ENCODE measurements around the gene IL2RA. TPM values are rescaled to one million over a fixed set of nuclear protein-coding genes. Genes with fewer than 3 reads are reported as not detected.

IL2RA gene
- total and polyA plus RNA-seq, 7 experiments from 2014 or later = 0.85 to 266 (median 3.3) TPM

DNA sequence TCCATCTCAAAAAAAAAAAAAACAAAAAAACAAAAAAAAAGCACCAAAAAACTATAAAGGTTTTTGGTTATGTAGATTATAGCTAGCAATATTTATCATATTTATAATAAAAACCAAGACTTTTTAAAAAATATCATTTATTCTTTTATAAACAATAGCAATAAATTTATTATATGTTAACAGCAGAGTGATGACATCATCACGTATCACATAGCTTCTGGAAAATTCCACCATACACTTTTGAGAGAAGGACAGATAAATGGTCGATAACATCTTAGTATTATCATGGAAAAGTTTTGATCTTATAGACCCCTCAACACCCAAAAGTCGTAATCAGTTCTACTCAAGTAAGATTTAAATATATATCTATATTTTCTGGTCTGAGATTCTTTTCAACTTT lies 51.6 kb downstream of the IL2RA start:
- H3K36me3 Mint-ChIP-seq = peaks cover 0 to 52% (median 0%) of the 10 kb centered on the region in 5 donors
- H3K9me3 ChIP-seq (ENCODE audit: control insufficient read depth in 2 of 3, low read length in 3 of 3) = peaks cover 0 to 4% (median 0%) of the 10 kb centered on the region in 3 experiments
- no peak overlapping the region for H3K4me3 ChIP-seq (ENCODE audit: low read length)
- DNase-seq (no peak), ATAC-seq (no peak)
- H3K27me3 ChIP-seq (ENCODE audit: control insufficient read depth in 2 of 2, insufficient read depth in 2 of 2, low read length in 2 of 2) = no peaks in the 10 kb centered on the region
- H3K4me3 Mint-ChIP-seq = no peak overlapping the region
- CTCF ChIA-PET = interaction anchor here (0.8 to 1.7 kb wide), 6 partner anchors 35 to 77 kb away, joined by 3 to 9 read pairs (median 3); no protein-coding TSS in a partner anchor
- intact Hi-C loops (cut with micrococcal nuclease) = loop anchor here (5.0 to 10.0 kb wide), 3 partner anchors 33 to 392 kb away; partner anchors contain the start of genes IL15RA (in 1 of the 2) and PFKFB3 (in 1 of the 2)
- H3K27ac Mint-ChIP-seq = no peak overlapping the region
- no peaks in the 10 kb centered on the region for H3K36me3 ChIP-seq (ENCODE audit: control insufficient read depth in 2 of 3, insufficient read depth in 3 of 3, low read length in 3 of 3)
- H3K4me1 ChIP-seq (ENCODE audit: control insufficient read depth in 2 of 2, insufficient read depth in 2 of 2, low read length in 2 of 2) = peaks cover 9 to 15% of the 10 kb centered on the region in 2 donors
- H3K27ac ChIP-seq (ENCODE audit: low read depth, low read length) = no peak overlapping the region
- POLR2A ChIA-PET = interaction anchor here (1.0 kb wide), 1 partner anchor 73 kb away, joined by 3 read pairs; no protein-coding TSS in a partner anchor
- H3K27me3 Mint-ChIP-seq = peaks cover 0 to 4% (median 0%) of the 10 kb centered on the region in 5 donors
- H3K9me3 Mint-ChIP-seq = peaks cover 0 to 15% (median 0%) of the 10 kb centered on the region in 11 donors
- peaks cover 3 to 33% (median 16%) of the 10 kb centered on the region in 7 donors for H3K4me1 Mint-ChIP-seq

- H3K9me3 ChIP-seq (ENCODE audit: control insufficient read depth in 2 of 3, low read length in 3 of 3) = peaks cover 0 to 4% (median 0%) of the 10 kb centered on the region in 3 experiments
- H3K27ac Mint-ChIP-seq = no peak overlapping the region
- no peak overlapping the region for H3K4me3 Mint-ChIP-seq
- H3K9me3 Mint-ChIP-seq = peaks cover 0 to 15% (median 0%) of the 10 kb centered on the region in 11 donors
- ChIA-PET POLR2A (interaction anchor here (0.6 kb wide), 1 partner anchor 120 kb away, joined by 3 read pairs; the partner anchor contains the start of genes ANKRD16 and FBH1), CTCF (interaction anchor here (0.8 to 1.7 kb wide), 5 partner anchors 37 to 77 kb away, joined by 3 to 9 read pairs (median 3); no protein-coding TSS in a partner anchor)
- intact Hi-C loops (cut with micrococcal nuclease) = loop anchor here (5.0 to 10.0 kb wide), 3 partner anchors 33 to 392 kb away; partner anchors contain the start of genes IL15RA (in 1 of the 2) and PFKFB3 (in 1 of the 2)
- ATAC-seq = no peak
- H3K36me3 Mint-ChIP-seq = peaks cover 0 to 51% (median 0%) of the 10 kb centered on the region in 5 donors
- H3K4me3 ChIP-seq (ENCODE audit: low read length) = no peak overlapping the region
- no peaks in the 10 kb centered on the region for H3K36me3 ChIP-seq (ENCODE audit: control insufficient read depth in 2 of 3, insufficient read depth in 3 of 3, low read length in 3 of 3)
- peaks cover 0 to 8% (median 0%) of the 10 kb centered on the region in 5 donors for H3K27me3 Mint-ChIP-seq
- peaks cover 9 to 12% of the 10 kb centered on the region in 2 donors for H3K4me1 ChIP-seq (ENCODE audit: control insufficient read depth in 2 of 2, insufficient read depth in 2 of 2, low read length in 2 of 2)
- no peaks in the 10 kb centered on the region for H3K27me3 ChIP-seq (ENCODE audit: control insufficient read depth in 2 of 2, insufficient read depth in 2 of 2, low read length in 2 of 2)
- H3K27ac ChIP-seq (ENCODE audit: low read depth, low read length) = no peak overlapping the region
- DNase-seq = no peak
- H3K4me1 Mint-ChIP-seq = peaks cover 4 to 28% (median 12%) of the 10 kb centered on the region in 7 donors
These were observed 52.2 kb downstream of the IL2RA start for GRCh38 chr10:6009961-6010360.

DNA sequence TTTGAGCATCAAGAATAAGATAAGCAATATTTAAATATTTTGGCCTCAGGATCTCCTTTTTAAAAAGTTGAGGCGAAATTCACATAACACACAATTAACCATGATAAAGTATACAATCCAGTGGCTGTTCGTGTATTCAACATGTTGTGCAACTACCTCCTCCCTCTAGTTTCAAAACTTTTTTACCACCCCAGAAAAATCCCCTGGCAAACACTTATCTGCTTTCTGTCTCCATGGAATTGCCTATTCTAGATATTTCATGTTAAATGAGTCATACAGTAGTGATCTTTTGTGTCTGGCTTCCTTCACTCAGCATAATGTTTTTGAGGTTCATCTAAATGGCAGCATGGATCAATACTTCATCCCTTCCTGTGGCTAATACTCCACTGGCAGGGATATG lies 53.0 kb downstream of the IL2RA start:
- H3K9me3 Mint-ChIP-seq = peaks cover 0 to 15% (median 0%) of the 10 kb centered on the region in 11 donors
- CTCF ChIA-PET = no interaction called here

GRCh38 chr10:6008497-6009142 lies 53.5 kb downstream of the IL2RA start:
- H3K27ac ChIP-seq (ENCODE audit: low read depth, low read length) = no peak overlapping the region
- Mint-ChIP-seq H3K4me1 (peaks cover 0 to 27% (median 4%) of the 10 kb centered on the region in 7 donors), H3K9me3 (peaks cover 0 to 15% (median 0%) of the 10 kb centered on the region in 11 donors), H3K27me3 (peaks cover 0 to 16% (median 0%) of the 10 kb centered on the region in 5 donors), H3K36me3 (peaks cover 0 to 51% (median 0%) of the 10 kb centered on the region in 5 donors), H3K27ac (no peak overlapping the region), H3K4me3 (no peak overlapping the region)
- no peak overlapping the region for H3K4me3 ChIP-seq (ENCODE audit: low read length)
- H3K9me3 ChIP-seq (ENCODE audit: control insufficient read depth in 2 of 3, low read length in 3 of 3) = peaks cover 0 to 4% (median 0%) of the 10 kb centered on the region in 3 experiments
- no peaks in the 10 kb centered on the region for H3K4me1 ChIP-seq (ENCODE audit: control insufficient read depth in 2 of 2, insufficient read depth in 2 of 2, low read length in 2 of 2)
- no peaks in the 10 kb centered on the region for H3K27me3 ChIP-seq (ENCODE audit: control insufficient read depth in 2 of 2, insufficient read depth in 2 of 2, low read length in 2 of 2)
- ChIA-PET POLR2A (no interaction called here), CTCF (no interaction called here)
- no peak for DNase-seq
- intact Hi-C loops (cut with micrococcal nuclease) = no loop called here
- no peak for ATAC-seq
- H3K36me3 ChIP-seq (ENCODE audit: control insufficient read depth in 2 of 3, insufficient read depth in 3 of 3, low read length in 3 of 3) = no peaks in the 10 kb centered on the region

More for the DNA sequence above, 53.0 kb downstream of the IL2RA start:
- H3K27ac ChIP-seq (ENCODE audit: low read depth, low read length) = no peak overlapping the region
- DNase-seq (no peak), ATAC-seq (no peak)
- peaks cover 0 to 16% (median 0%) of the 10 kb centered on the region in 5 donors for H3K27me3 Mint-ChIP-seq
- no peak overlapping the region for H3K4me3 ChIP-seq (ENCODE audit: low read length)
- peaks cover 1 to 4% of the 10 kb centered on the region in 2 donors for H3K4me1 ChIP-seq (ENCODE audit: control insufficient read depth in 2 of 2, insufficient read depth in 2 of 2, low read length in 2 of 2)
- H3K4me3 Mint-ChIP-seq = no peak overlapping the region
- no peaks in the 10 kb centered on the region for H3K36me3 ChIP-seq (ENCODE audit: control insufficient read depth in 2 of 3, insufficient read depth in 3 of 3, low read length in 3 of 3)
- H3K9me3 ChIP-seq (ENCODE audit: control insufficient read depth in 2 of 3, low read length in 3 of 3) = peaks cover 0 to 4% (median 0%) of the 10 kb centered on the region in 3 experiments
- peaks cover 0 to 51% (median 0%) of the 10 kb centered on the region in 5 donors for H3K36me3 Mint-ChIP-seq
- H3K27me3 ChIP-seq (ENCODE audit: control insufficient read depth in 2 of 2, insufficient read depth in 2 of 2, low read length in 2 of 2) = no peaks in the 10 kb centered on the region
- no peak overlapping the region for H3K27ac Mint-ChIP-seq
- H3K4me1 Mint-ChIP-seq = peaks cover 3 to 24% (median 6%) of the 10 kb centered on the region in 7 donors
- POLR2A ChIA-PET = no interaction called here
- intact Hi-C loops (cut with micrococcal nuclease) = no loop called here

GRCh38 chr10:6006991-6007390 lies 55.2 kb downstream of the IL2RA start:
- no peak overlapping the region for H3K27ac ChIP-seq (ENCODE audit: low read depth, low read length)
- no peaks in the 10 kb centered on the region for H3K36me3 ChIP-seq (ENCODE audit: control insufficient read depth in 2 of 3, insufficient read depth in 3 of 3, low read length in 3 of 3)
- intact Hi-C loops (cut with micrococcal nuclease) = no loop called here
- peaks cover 0 to 16% (median 0%) of the 10 kb centered on the region in 5 donors for H3K27me3 Mint-ChIP-seq
- peaks cover 0 to 4% (median 0%) of the 10 kb centered on the region in 3 experiments for H3K9me3 ChIP-seq (ENCODE audit: control insufficient read depth in 2 of 3, low read length in 3 of 3)
- H3K27ac Mint-ChIP-seq = no peak overlapping the region
- no peak overlapping the region for H3K4me3 ChIP-seq (ENCODE audit: low read length)
- H3K36me3 Mint-ChIP-seq = peaks cover 0 to 41% (median 0%) of the 10 kb centered on the region in 5 donors
- peaks cover 0 to 15% (median 0%) of the 10 kb centered on the region in 11 donors for H3K9me3 Mint-ChIP-seq
- H3K4me1 Mint-ChIP-seq = peaks cover 0 to 37% (median 6%) of the 10 kb centered on the region in 7 donors
- no peaks in the 10 kb centered on the region for H3K27me3 ChIP-seq (ENCODE audit: control insufficient read depth in 2 of 2, insufficient read depth in 2 of 2, low read length in 2 of 2)
- ChIA-PET CTCF (no interaction called here), POLR2A (no interaction called here)
- DNase-seq (no peak), ATAC-seq (no peak)
- H3K4me3 Mint-ChIP-seq = no peak overlapping the region
- H3K4me1 ChIP-seq (ENCODE audit: control insufficient read depth in 2 of 2, insufficient read depth in 2 of 2, low read length in 2 of 2) = no peaks in the 10 kb centered on the region

GRCh38 chr10:6006546-6006945 lies 55.6 kb downstream of the IL2RA start:
- H3K4me1 ChIP-seq (ENCODE audit: control insufficient read depth in 2 of 2, insufficient read depth in 2 of 2, low read length in 2 of 2) = peaks cover 0 to 2% of the 10 kb centered on the region in 2 donors
- Mint-ChIP-seq H3K4me3 (no peak overlapping the region), H3K27ac (no peak overlapping the region), H3K9me3 (peaks cover 0 to 15% (median 0%) of the 10 kb centered on the region in 11 donors), H3K4me1 (peaks cover 4 to 39% (median 9%) of the 10 kb centered on the region in 7 donors), H3K36me3 (peaks cover 0 to 37% (median 0%) of the 10 kb centered on the region in 5 donors), H3K27me3 (peaks cover 0 to 16% (median 0%) of the 10 kb centered on the region in 5 donors)
- H3K36me3 ChIP-seq (ENCODE audit: control insufficient read depth in 2 of 3, insufficient read depth in 3 of 3, low read length in 3 of 3) = no peaks in the 10 kb centered on the region
- no peaks in the 10 kb centered on the region for H3K27me3 ChIP-seq (ENCODE audit: control insufficient read depth in 2 of 2, insufficient read depth in 2 of 2, low read length in 2 of 2)
- no peak for ATAC-seq
- no peak overlapping the region for H3K4me3 ChIP-seq (ENCODE audit: low read length)
- H3K27ac ChIP-seq (ENCODE audit: low read depth, low read length) = no peak overlapping the region
- no peak for DNase-seq
- CTCF ChIA-PET = no interaction called here
- intact Hi-C loops (cut with micrococcal nuclease) = no loop called here
- POLR2A ChIA-PET = no interaction called here
- peaks cover 0 to 4% (median 0%) of the 10 kb centered on the region in 3 experiments for H3K9me3 ChIP-seq (ENCODE audit: control insufficient read depth in 2 of 3, low read length in 3 of 3)
